MCF 10A (cell line): ENCODE data around the gene C11orf24. TPM values are rescaled to one million over a fixed set of nuclear protein-coding genes. Genes with fewer than 3 reads are reported as not detected.

Experiments used
- BruUV-seq: library from RNA; stranded (reverse); fragments of 400-500 nt; replicated peaks from 2 replicates; lab custom pipeline; 2021; lab: Mats Ljungman, UMichigan
- CTCF ChIA-PET: fragments of 300-600 bp; sonication (Branson Sonifier 250); formaldehyde crosslinking; extraction: SDS; loops from one replicate; lab custom pipeline; 2021; ENCODE audit warnings: antibody characterized with exemption, inconsistent platforms; lab: Yijun Ruan, JAX
- POLR2A ChIA-PET: fragments of 300-600, 350-650 bp; sonication (Branson Sonifier 250); formaldehyde crosslinking; extraction: SDS; loops from one replicate; lab custom pipeline; 2020; ENCODE audit warnings: antibody characterized with exemption, inconsistent platforms; lab: Yijun Ruan, JAX
- DNase-seq: peaks from one replicate; pipeline ENCODE4 v3.0.0-alpha.2; 2018; ENCODE audit not compliant: unreplicated experiment
- H3K27ac Mint-ChIP-seq: one replicate; pipeline ENCODE4 v1.8.0; 2022; ENCODE audit warnings: mild to moderate bottlenecking, low read depth, mixed read lengths; ENCODE audit not compliant: unreplicated experiment
- H3K27me3 Mint-ChIP-seq: one replicate; pipeline ENCODE4 v1.8.0; 2022; ENCODE audit warnings: mixed read lengths; ENCODE audit not compliant: insufficient read depth, unreplicated experiment
- H3K36me3 Mint-ChIP-seq: one replicate; pipeline ENCODE4 v1.8.0; 2022; ENCODE audit warnings: mild to moderate bottlenecking, moderate library complexity, mixed read lengths; ENCODE audit not compliant: insufficient read depth, unreplicated experiment
- H3K4me1 Mint-ChIP-seq: one replicate; pipeline ENCODE4 v1.8.0; 2022; ENCODE audit warnings: mixed read lengths; ENCODE audit not compliant: insufficient read depth, unreplicated experiment
- H3K4me3 Mint-ChIP-seq: one replicate; pipeline ENCODE4 v1.8.0; 2022; ENCODE audit warnings: mild to moderate bottlenecking, moderate library complexity, mixed read lengths; ENCODE audit not compliant: unreplicated experiment
- H3K9me3 Mint-ChIP-seq: one replicate; pipeline ENCODE4 v1.8.0; 2022; ENCODE audit warnings: mixed read lengths; ENCODE audit not compliant: unreplicated experiment
- intact Hi-C: fragments of 100-400 bp; cut with micrococcal nuclease; formaldehyde crosslinking; loops from 2 replicates; pipeline ENCODE4 v1.14.1; 2022
- total RNA-seq: library from RNA; stranded (reverse); gene quantifications from 2 replicates; pipeline ENCODE4 v1.2.3, GENCODE V29; 2022
- TF ChIP-seq, protein P1 (sequence below): fragments of 200-600 bp; IDR thresholded peaks from one replicate; pipeline ENCODE4 v1.8.0; 2022; ENCODE audit warnings: antibody characterized with exemption, mild to moderate bottlenecking; ENCODE audit not compliant: unreplicated experiment

Gene C11orf24
- total RNA-seq, 1 experiment from 2014 or later, result 69.2 TPM

DNA sequence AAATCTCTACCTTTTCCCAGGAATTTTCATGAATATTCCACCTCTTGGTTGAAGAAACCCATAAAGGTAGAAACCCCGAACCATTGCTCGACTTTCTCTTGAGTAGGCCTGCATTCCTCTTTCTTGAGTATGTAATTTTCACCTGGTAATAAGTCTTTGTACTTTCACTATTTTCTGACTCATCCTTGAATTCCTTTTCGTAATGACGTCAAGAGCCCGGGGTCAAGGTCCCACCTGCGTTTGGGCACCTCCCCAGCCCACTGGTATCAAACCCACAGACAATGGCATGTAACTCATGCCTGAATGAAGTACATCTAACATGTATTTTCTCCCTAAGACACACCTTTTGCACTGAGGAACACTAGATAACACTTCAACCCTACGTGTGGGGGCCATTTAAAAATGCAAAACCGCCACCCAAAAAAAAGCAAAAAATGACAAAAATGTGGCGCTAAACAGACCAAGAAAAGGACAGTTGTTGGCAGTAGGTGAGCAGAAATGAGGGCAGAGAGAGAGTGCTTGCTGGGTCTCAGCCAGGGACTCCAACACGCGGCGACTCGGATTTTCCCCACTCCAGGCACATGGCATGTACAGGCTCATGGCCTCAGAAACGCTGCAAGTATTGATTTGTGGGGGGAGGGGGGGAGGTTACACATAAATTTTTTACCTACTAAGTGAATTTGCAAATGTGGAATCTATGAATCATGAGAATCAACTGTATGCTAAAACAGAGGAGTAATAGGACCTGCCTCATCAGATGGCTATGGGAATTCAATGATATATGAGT lies 4.1 kb upstream of the C11orf24 start:
- CTCF ChIA-PET, result no interaction called here
- H3K9me3 Mint-ChIP-seq, result no peaks in the 10 kb centered on the region
- intact Hi-C loops, result no loop called here
- no peak overlapping the region for H3K4me3 Mint-ChIP-seq
- peak; percentile 24 for DNase-seq
- POLR2A ChIA-PET, result interaction anchor here (0.7 kb wide), 1 partner anchor 187 kb away, joined by 3 read pairs; no protein-coding TSS in a partner anchor
- H3K27ac Mint-ChIP-seq, result peak overlapping the region; percentile 63
- no TSS peak for BruUV-seq
- TF ChIP-seq, protein P1, sequence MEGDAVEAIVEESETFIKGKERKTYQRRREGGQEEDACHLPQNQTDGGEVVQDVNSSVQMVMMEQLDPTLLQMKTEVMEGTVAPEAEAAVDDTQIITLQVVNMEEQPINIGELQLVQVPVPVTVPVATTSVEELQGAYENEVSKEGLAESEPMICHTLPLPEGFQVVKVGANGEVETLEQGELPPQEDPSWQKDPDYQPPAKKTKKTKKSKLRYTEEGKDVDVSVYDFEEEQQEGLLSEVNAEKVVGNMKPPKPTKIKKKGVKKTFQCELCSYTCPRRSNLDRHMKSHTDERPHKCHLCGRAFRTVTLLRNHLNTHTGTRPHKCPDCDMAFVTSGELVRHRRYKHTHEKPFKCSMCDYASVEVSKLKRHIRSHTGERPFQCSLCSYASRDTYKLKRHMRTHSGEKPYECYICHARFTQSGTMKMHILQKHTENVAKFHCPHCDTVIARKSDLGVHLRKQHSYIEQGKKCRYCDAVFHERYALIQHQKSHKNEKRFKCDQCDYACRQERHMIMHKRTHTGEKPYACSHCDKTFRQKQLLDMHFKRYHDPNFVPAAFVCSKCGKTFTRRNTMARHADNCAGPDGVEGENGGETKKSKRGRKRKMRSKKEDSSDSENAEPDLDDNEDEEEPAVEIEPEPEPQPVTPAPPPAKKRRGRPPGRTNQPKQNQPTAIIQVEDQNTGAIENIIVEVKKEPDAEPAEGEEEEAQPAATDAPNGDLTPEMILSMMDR, result no peak
- H3K36me3 Mint-ChIP-seq, result no peaks in the 10 kb centered on the region
- peaks cover 13% of the 10 kb centered on the region for H3K4me1 Mint-ChIP-seq
- no peaks in the 10 kb centered on the region for H3K27me3 Mint-ChIP-seq

DNA sequence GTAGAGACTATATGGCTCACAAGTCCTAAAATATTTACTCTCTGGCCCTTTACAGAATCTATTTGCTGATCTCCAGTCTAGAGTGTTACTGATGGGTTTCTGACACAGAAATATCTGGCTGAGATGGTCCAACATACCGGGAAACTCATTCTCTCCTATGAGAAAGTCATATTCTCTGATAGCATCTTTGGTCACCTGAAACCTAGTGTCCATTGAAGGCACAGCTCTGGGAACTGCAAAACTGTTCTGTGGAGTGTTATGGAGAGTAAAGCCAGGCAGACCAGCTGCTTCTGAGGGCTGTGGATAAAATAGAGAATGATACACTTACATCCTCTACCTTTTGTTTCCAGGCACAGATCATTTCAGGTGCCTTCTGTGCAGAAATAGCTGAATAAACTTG lies 2.5 kb upstream of the C11orf24 start:
- H3K27ac Mint-ChIP-seq, result no peak overlapping the region
- TF ChIP-seq, protein P1, result no peak
- no peak for DNase-seq
- peaks cover 16% of the 10 kb centered on the region for H3K4me1 Mint-ChIP-seq
- CTCF ChIA-PET, result interaction anchor here (1.8 to 5.4 kb wide), 2 partner anchors 17 to 24 kb away, joined by 15 to 68 read pairs; no protein-coding TSS in a partner anchor
- intact Hi-C loops, result loop anchor here (5.0 kb wide), 1 partner anchor 108 kb away; no protein-coding TSS in a partner anchor
- no TSS peak for BruUV-seq
- no peaks in the 10 kb centered on the region for H3K9me3 Mint-ChIP-seq
- H3K4me3 Mint-ChIP-seq, result no peak overlapping the region
- POLR2A ChIA-PET, result interaction anchor here (0.6 kb wide), 1 partner anchor 12 kb away, joined by 4 read pairs; no protein-coding TSS in a partner anchor
- no peaks in the 10 kb centered on the region for H3K27me3 Mint-ChIP-seq
- H3K36me3 Mint-ChIP-seq, result no peaks in the 10 kb centered on the region

DNA sequence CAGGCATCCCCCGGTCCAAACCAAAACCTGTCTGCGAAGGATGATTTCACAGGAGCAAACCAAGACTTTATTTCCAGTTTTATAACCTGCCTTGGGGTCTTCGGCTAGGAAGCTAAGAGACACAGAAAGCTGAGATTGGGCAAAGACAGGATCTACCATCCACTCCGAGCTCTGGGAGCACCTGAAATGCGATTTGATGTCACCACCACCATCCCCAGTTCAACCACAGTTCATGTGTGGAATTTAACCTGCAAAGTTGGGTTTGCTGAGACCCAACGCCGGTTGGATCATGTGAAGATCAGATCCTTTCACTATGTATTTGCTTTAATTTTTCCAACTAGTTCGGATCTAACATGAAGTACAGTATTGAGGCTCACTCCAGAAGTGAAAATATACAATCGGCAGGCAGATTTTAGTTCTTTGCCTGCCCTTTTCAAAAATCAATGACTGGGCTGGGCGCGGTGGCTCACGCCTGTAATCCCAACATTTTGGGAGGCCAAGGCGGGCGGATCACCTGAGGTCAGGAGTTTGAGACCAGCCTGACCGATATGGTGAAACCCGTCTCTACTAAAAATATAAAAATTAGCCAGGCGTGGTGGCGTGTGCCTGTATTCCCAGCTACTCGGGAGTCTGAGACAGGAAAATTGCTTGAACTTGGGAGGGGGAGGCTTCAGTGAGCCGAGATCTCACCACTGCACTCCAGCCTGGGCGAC lies 1.4 kb upstream of the C11orf24 start:
- H3K4me1 Mint-ChIP-seq, result peaks cover 17% of the 10 kb centered on the region
- H3K27me3 Mint-ChIP-seq, result no peaks in the 10 kb centered on the region
- POLR2A ChIA-PET, result interaction anchor here (0.6 to 4.3 kb wide), 11 partner anchors 9 to 263 kb away, joined by 3 to 34 read pairs (median 5); partner anchors contain the start of genes ALDH3B1 and LRP5
- BruUV-seq, result no TSS peak
- intact Hi-C loops, result loop anchor here (5.0 kb wide), 1 partner anchor 109 kb away; no protein-coding TSS in a partner anchor
- TF ChIP-seq, protein P1, result no peak
- H3K4me3 Mint-ChIP-seq, result peak overlapping the region; percentile 88
- H3K27ac Mint-ChIP-seq, result no peak overlapping the region
- H3K9me3 Mint-ChIP-seq, result no peaks in the 10 kb centered on the region
- H3K36me3 Mint-ChIP-seq, result no peaks in the 10 kb centered on the region
- DNase-seq, result no peak
- CTCF ChIA-PET, result interaction anchor here (0.5 to 5.4 kb wide), 4 partner anchors 12 to 36 kb away, joined by 3 to 68 read pairs (median 9); no protein-coding TSS in a partner anchor
